GM12892 (cell line): ENCODE data around the gene SOBP.

Source experiments
- POLR2A ChIP-seq: IDR thresholded peaks from 2 replicates; pipeline ENCODE4 v1.6.1; 2011; ENCODE audit warnings: low read depth, low read length, control low read depth
- POLR2AphosphoS5 ChIP-seq: IDR thresholded peaks from 2 replicates; pipeline ENCODE4 v1.6.1; 2011; ENCODE audit warnings: low read depth, low read length, control low read depth
- TAF1 ChIP-seq: IDR thresholded peaks from 2 replicates; pipeline ENCODE4 v1.6.1; 2011; ENCODE audit warnings: low read depth, mild to moderate bottlenecking, control low read depth, low read length, borderline replicate concordance

DNA sequence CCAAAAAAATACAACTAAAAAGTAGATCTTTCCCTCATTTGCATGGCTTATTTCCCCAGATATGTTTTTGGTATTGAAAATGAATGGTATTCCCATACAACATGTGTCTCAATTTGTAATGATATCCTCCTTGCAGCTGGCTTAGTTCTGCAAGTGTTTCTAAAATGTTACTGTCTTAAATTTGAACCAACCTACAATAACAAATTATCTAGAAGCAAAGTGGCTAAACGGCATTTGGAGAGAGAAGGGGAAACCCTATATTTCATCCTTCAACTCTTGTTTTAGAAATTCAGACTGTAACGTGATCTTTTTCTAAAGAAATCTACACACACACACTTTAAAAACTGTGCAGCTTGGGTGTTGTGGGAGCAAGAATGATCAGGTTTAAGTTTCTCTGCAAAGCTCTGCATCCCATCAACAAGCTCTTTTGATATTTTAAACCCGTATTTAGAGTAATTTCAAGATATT, 153.0 kb downstream of the SOBP start:
- TF ChIP-seq TAF1 = no peak
- TF ChIP-seq POLR2AphosphoS5 = no peak
- TF ChIP-seq POLR2A = no peak
